ENCODE measurements around the gene DDX51. TPM values are rescaled to one million over a fixed set of nuclear protein-coding genes. Genes with fewer than 3 reads are reported as not detected.

Gene DDX51
- total and polyA plus RNA-seq, 2 experiments from 2014 or later, result 12.4 to 18.3 TPM

GRCh38 chr12:132133952-132134652 lies 10.0 kb downstream of the DDX51 start:
- H3K27me3 ChIP-seq (ENCODE audit: insufficient read depth), result no peaks in the 10 kb centered on the region
- no peak overlapping the region for H2AFZ ChIP-seq
- H3K4me1 ChIP-seq (ENCODE audit: insufficient read depth), result no peaks in the 10 kb centered on the region
- TF ChIP-seq ZNF462 (CRISPR knock-in tag; IDR thresholded peaks at IDR 0.05) (no peak), CTCF (conservative IDR thresholded peaks at IDR 0.05; ENCODE audit: low read depth in 2 of 2) (peak in 1 of 2 experiments; percentile 9; a peak in 1 of 4 replicates), ZNF114 (CRISPR knock-in tag; IDR thresholded peaks at IDR 0.05) (no peak), JUNB (IDR thresholded peaks at IDR 0.05; ENCODE audit: unreplicated experiment) (no peak), CREB1 (CRISPR knock-in tag; IDR thresholded peaks at IDR 0.05; ENCODE audit: low read depth) (no peak)
- 0 out of 2 replicates have a peak, but pooled peaks cover 6% of the 10 kb centered on the region for H3F3A ChIP-seq (replicated peaks; ENCODE audit: low read depth)
- Mint-ChIP-seq H3K9me3 (peaks cover 42% of the 10 kb centered on the region), H3K27me3 (ENCODE audit: insufficient read depth, low read depth, poor library complexity) (peaks cover 41% of the 10 kb centered on the region), H3K27ac (no peak overlapping the region), H3K4me3 (no peak overlapping the region), H3K4me1 (no peaks in the 10 kb centered on the region; the same call in 2 of the 3 replicates), H3K36me3 (ENCODE audit: low read depth) (peaks cover 50% of the 10 kb centered on the region)
- ATAC-seq (peak; percentile 76), DNase-seq (ENCODE audit: low spot score) (peak; percentile 45)
- no peak overlapping the region for H3K27ac ChIP-seq (ENCODE audit: low read depth)
- no peaks in the 10 kb centered on the region for H3K79me2 ChIP-seq (replicated peaks; ENCODE audit: insufficient read depth)
- no peak overlapping the region for H3K4me3 ChIP-seq
- H3K36me3 ChIP-seq (ENCODE audit: insufficient read depth), result 0 out of 2 replicates have a peak, but pooled peaks cover 1% of the 10 kb centered on the region
- no peak overlapping the region for H3K4me2 ChIP-seq
- no peaks in the 10 kb centered on the region for H3K9me2 ChIP-seq (ENCODE audit: insufficient read depth)
- H4K20me1 ChIP-seq (replicated peaks; ENCODE audit: insufficient read depth), result no peaks in the 10 kb centered on the region; the same call in 1 of the 2 replicates

Measured in GM23338 (cell line).